Ecto neural progenitor cell (in vitro differentiated cells): Measurements from ENCODE around the gene PDE7B.

Experiments
- DNase-seq: peaks from one replicate; pipeline ENCODE4 v3.0.0-alpha.2; 2018; ENCODE audit warnings: low spot score

PDE7B gene

GRCh38 chr6:135937106-135937505 is 85.6 kb downstream of the PDE7B start:
- no peak for DNase-seq

- no peak for DNase-seq
Measured at GRCh38 chr6:135938576-135939207, 87.2 kb downstream of the PDE7B start.

DNA sequence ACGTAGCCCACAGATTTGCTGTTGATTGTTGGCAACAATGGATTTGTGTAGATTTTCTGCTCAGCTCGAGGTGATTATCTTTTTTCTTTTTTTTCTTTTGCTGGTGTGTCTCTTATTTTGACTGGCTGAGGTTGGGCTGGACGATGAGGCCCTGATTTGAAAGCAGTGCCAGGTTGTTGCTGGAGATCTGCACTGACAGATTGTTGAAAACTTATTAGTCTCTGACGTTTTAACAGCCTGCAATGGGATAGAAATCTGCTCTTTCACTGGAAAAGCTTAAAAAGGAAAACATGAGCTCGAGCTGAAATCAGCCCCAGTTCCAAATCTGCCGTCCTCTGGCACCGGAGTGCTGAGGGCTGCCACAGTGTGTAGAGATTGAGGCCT is 87.7 kb downstream of the PDE7B start:
- DNase-seq, result no peak

- no peak for DNase-seq
Measured at GRCh38 chr6:135940616-135941167, 89.2 kb downstream of the PDE7B start.

DNA sequence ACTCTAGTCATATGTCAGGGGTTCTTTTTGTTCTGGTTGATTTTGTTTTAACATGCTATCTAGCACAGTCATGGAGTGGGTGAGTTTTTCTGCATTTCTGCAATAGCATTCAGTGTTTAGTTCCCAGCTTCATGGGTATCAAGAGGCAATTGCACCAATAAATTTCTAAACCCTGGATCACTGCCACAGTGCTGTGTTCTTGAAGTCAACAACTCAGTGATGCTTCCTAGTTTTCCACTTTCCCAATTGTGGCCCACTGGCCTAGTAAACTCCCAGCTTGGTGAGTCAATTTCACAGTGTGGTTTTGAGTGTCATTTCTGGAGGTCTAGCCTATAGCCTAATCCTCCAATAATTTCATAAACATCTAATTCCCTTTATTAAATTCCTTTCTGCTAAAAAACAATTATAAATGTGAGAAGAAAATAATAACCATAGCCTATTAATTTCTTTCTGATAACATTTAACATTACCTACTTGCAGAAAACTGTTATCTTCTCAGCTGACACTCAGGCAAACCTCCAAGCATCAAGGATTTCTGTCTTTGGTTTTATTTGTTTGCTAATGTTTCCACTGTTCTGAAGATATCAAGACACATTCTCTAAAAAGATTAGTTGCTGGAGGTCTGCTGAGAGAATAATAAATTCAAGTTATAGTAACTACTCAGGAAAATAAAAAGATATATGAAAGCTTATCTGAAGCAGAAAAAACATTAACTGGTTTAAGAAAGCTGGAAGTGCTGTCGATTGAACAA is 89.9 kb downstream of the PDE7B start:
- DNase-seq, result no peak

DNA sequence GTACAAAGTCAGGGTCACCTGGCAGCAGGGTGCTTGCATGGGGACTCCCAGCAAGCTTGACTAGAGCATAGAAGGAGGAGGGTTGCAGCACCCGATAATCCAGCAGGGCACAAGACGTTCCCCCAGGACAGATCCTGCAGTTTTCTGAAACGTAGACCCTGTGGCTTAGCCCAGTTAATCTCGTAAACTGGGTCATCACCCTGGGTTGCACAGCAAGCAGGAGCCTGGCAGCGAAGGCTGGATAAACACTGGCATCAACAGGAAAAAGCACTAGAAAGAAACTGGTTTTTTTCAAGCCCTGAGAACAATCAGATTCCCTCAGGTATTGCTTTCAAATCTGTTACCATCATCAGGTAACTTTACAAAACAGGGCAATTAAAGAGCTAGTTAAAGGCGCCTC is 92.6 kb downstream of the PDE7B start:
- no peak for DNase-seq

DNA sequence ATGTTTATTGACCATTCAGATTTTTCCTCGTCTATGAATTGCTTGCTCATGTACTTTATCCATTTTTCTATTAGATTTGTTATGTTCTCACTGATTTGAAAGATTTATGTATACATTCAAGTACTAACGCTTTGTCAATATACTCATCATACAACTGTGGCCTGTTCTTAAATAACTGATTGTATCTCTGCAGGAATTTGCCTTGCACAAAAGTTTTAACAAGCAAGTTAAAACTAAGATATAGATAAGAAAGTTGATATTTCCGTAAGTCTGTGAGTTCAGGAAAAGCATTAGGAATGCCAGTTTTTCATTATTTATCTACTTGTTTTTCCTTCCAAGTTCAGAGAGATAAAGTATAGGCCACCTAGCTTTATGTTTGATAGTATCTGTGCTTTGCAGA is 95.2 kb downstream of the PDE7B start:
- no peak for DNase-seq

DNA sequence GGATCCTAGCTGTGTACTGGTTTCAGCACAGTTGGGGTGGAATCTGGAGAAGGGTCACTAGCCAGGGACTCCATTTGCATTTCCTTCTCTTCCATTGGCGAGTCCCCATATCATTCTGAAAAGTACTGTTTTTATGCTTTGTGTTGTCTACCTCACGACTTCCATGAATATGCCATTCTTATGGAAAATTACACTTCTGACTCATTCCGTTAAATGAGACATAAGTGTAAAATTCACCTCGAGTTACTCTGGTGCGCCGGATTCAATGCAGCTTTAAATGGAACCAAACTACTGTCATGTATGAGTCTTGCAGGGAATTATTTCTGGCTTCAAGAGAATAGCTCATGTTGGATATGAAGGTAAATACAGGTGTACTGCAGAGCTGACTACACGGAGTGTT is 99.2 kb downstream of the PDE7B start:
- DNase-seq, result no peak

GRCh38 chr6:135951169-135951568 is 99.7 kb downstream of the PDE7B start:
- no peak for DNase-seq

GRCh38 chr6:135953818-135954217 is 102.3 kb downstream of the PDE7B start:
- DNase-seq, result no peak

GRCh38 chr6:135955099-135955498 is 103.6 kb downstream of the PDE7B start:
- DNase-seq, result no peak

DNA sequence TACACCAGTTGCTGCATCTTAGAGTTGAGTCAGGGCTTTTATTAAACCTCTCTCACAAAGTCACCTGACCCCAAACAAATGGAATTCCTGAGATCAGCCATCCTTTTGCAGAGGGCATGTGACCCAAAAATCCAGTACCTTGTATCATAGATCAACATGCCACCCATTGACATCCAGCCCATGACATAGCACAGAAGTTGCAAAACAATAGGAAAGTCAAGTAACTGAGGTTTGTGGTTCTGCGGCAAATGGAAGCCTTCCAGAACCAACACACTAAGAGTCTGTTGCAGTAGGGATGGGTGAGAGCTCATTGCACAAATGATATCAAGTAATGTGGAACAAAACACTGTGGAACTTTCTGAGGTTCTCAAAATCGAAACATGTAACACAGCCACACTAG is 111.2 kb downstream of the PDE7B start:
- DNase-seq, result no peak

GRCh38 chr6:135970750-135971149 is 119.2 kb downstream of the PDE7B start:
- DNase-seq, result no peak

- no peak for DNase-seq
Measured at GRCh38 chr6:135971351-135971750, 119.8 kb downstream of the PDE7B start.

GRCh38 chr6:135972150-135972549 is 120.6 kb downstream of the PDE7B start:
- no peak for DNase-seq

GRCh38 chr6:135972586-135972985 is 121.1 kb downstream of the PDE7B start:
- DNase-seq, result no peak

- DNase-seq, result no peak
Measured at GRCh38 chr6:135974426-135974825, 122.9 kb downstream of the PDE7B start.

DNA sequence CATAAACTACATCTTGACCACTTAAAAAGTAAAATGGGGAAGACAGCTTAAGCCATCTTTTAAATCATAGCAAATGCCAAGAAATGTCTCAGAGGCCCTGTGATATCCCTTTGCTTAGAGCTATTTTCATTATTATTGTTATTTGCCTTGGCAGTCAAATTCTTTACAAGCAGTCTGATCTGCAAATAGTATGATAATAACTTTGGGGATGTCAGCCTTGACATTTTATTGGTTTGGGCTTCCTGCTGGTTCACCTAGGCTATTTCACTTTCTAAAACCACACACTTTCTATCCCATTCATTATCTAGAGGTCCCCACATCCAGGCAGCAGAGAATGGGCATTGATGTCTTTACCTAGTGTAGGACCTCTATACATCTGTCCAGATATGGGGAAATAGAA is 125.1 kb downstream of the PDE7B start:
- DNase-seq, result no peak

GRCh38 chr6:135983093-135983492 is 131.6 kb downstream of the PDE7B start:
- DNase-seq, result no peak

GRCh38 chr6:135983718-135984343 is 132.3 kb downstream of the PDE7B start:
- no peak for DNase-seq

- no peak for DNase-seq
Measured at GRCh38 chr6:135985471-135985870, 134.0 kb downstream of the PDE7B start.

GRCh38 chr6:135987226-135987625 is 135.7 kb downstream of the PDE7B start:
- no peak for DNase-seq

GRCh38 chr6:135990439-135990838 is 138.9 kb downstream of the PDE7B start:
- no peak for DNase-seq
